ENCODE results near the gene CUTA.

CUTA gene

GRCh38 chr6:33417903-33418689 lies at the start of gene CUTA (continued):
- TF ChIP-seq HIC1 (tag by site-specific recombination; IDR thresholded peaks at IDR 0.05) (peak; percentile 95), PBX3 (CRISPR knock-in tag; IDR thresholded peaks at IDR 0.05) (peak; percentile 77; the same call in 1 of the 2 replicates), ZBTB49 (tag by site-specific recombination; IDR thresholded peaks at IDR 0.05; ENCODE audit: low read depth) (no peak), KLF8 (tag by site-specific recombination; IDR thresholded peaks at IDR 0.05) (peak; percentile 58; the same call in 1 of the 2 replicates), ZNF560 (tag by site-specific recombination; IDR thresholded peaks at IDR 0.05; ENCODE audit: borderline replicate concordance) (no peak), IKZF3 (tag by site-specific recombination; IDR thresholded peaks at IDR 0.05) (peak; percentile 90), ZNF521 (tag by site-specific recombination; IDR thresholded peaks at IDR 0.05) (no peak), ZNF202 (tag by site-specific recombination; IDR thresholded peaks at IDR 0.05; ENCODE audit: borderline replicate concordance) (no peak), SP7 (tag by site-specific recombination; IDR thresholded peaks at IDR 0.05) (peak; percentile 62), ZNF670 (tag by site-specific recombination; IDR thresholded peaks at IDR 0.05; ENCODE audit: low read depth) (no peak), ZNF621 (tag by site-specific recombination; IDR thresholded peaks at IDR 0.05) (no peak), ZNF510 (tag by site-specific recombination; IDR thresholded peaks at IDR 0.05; ENCODE audit: insufficient replicate concordance) (no peak), SCRT2 (tag by site-specific recombination; IDR thresholded peaks at IDR 0.05) (peak; percentile 92), ZFP69B (tag by site-specific recombination; IDR thresholded peaks at IDR 0.05) (no peak), BCL11A (tag by site-specific recombination; IDR thresholded peaks at IDR 0.05; ENCODE audit: low read depth) (0 out of 2 replicates have a peak, but pooled peaks have one; percentile 24), ZNF837 (tag by site-specific recombination; IDR thresholded peaks at IDR 0.05) (no peak), PRDM10 (tag by site-specific recombination; IDR thresholded peaks at IDR 0.05) (peak; percentile 91), EGR2 (tag by site-specific recombination; IDR thresholded peaks at IDR 0.05; ENCODE audit: low read depth) (peak; percentile 63), ZIC2 (tag by site-specific recombination; IDR thresholded peaks at IDR 0.05) (peak; percentile 81), ELK4 (IDR thresholded peaks at IDR 0.05; ENCODE audit: borderline replicate concordance, low read depth, low read length) (peak; percentile 38; the same call in 1 of the 2 replicates), ZNF518A (tag by site-specific recombination; conservative IDR thresholded peaks at IDR 0.05; ENCODE audit: low read depth) (0 out of 2 replicates have a peak, but pooled peaks have one; percentile 33)

All from HEK293 (cell line).